ENCODE measurements around the gene WNT2B. TPM values are rescaled to one million over a fixed set of nuclear protein-coding genes. Genes with fewer than 3 reads are reported as not detected.

The WNT2B gene
- total and polyA plus RNA-seq, 11 donors, result 0.71 to 16.2 (median 2.0) TPM

GRCh38 chr1:112504661-112505399 lies 3.9 kb upstream of the WNT2B start:
- WGBS, 4 donors, result 62 to 72% (median 69%) methylated on average over 6 of the region's 6 CpGs
- TF ChIP-seq POLR2A (IDR thresholded peaks at IDR 0.05), result no peak
- TF ChIP-seq, protein P1, sequence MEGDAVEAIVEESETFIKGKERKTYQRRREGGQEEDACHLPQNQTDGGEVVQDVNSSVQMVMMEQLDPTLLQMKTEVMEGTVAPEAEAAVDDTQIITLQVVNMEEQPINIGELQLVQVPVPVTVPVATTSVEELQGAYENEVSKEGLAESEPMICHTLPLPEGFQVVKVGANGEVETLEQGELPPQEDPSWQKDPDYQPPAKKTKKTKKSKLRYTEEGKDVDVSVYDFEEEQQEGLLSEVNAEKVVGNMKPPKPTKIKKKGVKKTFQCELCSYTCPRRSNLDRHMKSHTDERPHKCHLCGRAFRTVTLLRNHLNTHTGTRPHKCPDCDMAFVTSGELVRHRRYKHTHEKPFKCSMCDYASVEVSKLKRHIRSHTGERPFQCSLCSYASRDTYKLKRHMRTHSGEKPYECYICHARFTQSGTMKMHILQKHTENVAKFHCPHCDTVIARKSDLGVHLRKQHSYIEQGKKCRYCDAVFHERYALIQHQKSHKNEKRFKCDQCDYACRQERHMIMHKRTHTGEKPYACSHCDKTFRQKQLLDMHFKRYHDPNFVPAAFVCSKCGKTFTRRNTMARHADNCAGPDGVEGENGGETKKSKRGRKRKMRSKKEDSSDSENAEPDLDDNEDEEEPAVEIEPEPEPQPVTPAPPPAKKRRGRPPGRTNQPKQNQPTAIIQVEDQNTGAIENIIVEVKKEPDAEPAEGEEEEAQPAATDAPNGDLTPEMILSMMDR (IDR thresholded peaks at IDR 0.05), result no peak
- Histone ChIP-seq H3K4me3 (no peak overlapping the region), H3K4me1 (peaks cover 0 to 41% (median 26%) of the 10 kb centered on the region in 12 donors), H3K36me3 (no peaks in the 10 kb centered on the region), H3K9me3 (no peaks in the 10 kb centered on the region), H3K27ac (no peak overlapping the region), H3K27me3 (peaks cover 0 to 68% (median 11%) of the 10 kb centered on the region in 9 donors)
- intact Hi-C loops (cut with DNase I), result loop anchor here in 7 of 10 donors (5.0 to 10.0 kb wide), 5 partner anchors 107 to 202 kb away; partner anchors contain the start of genes RHOC (in 5 of the 7), CAPZA1 (in 2 of the 7), MOV10 (in 2 of the 7) and ST7L (in 2 of the 7)
- ATAC-seq (no peak), DNase-seq (no peak)

GRCh38 chr1:112505400-112505785 lies 3.4 kb upstream of the WNT2B start:
- DNase-seq, result no peak
- H3K27me3 ChIP-seq, result peaks cover 0 to 68% (median 11%) of the 10 kb centered on the region in 9 donors
- intact Hi-C loops (cut with DNase I), result loop anchor here in 7 of 10 donors (10.0 kb wide), 3 partner anchors 109 to 199 kb away; partner anchors contain the start of genes RHOC (in 4 of the 7), CAPZA1 (in 2 of the 7), MOV10 (in 2 of the 7) and ST7L (in 2 of the 7)
- no peak for ATAC-seq
- no peak overlapping the region for H3K4me3 ChIP-seq
- no peaks in the 10 kb centered on the region for H3K36me3 ChIP-seq
- WGBS, 4 donors, result 81 to 100% (median 94%) methylated on average over 1 of the region's 1 CpG
- no peaks in the 10 kb centered on the region for H3K9me3 ChIP-seq
- peaks cover 0 to 41% (median 26%) of the 10 kb centered on the region in 12 donors for H3K4me1 ChIP-seq
- no peak overlapping the region for H3K27ac ChIP-seq
- no peak for TF ChIP-seq POLR2A (IDR thresholded peaks at IDR 0.05)
- TF ChIP-seq, protein P1 (IDR thresholded peaks at IDR 0.05), result no peak

DNA sequence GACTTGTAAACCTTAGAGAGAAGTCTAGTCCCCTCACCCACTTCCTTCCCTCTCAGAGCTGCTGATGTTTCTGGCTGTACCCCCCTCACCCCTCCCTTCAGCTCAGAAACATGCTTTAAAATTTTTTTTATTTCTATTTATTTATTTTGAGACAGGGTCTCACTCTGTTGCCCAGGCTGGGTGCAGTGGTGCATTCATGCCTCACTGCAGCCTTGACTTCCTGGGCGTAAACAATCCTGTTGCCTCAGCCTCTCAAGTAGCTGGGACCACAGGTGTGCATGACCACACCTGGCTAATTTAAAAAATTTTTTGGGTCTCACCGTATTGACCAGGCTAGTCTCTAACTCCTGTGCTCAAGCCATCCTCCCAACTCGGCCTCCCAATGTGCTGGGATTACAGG lies 2.9 kb upstream of the WNT2B start:
- ATAC-seq, result no peak
- TF ChIP-seq, protein P1 (IDR thresholded peaks at IDR 0.05), result no peak
- TF ChIP-seq POLR2A (IDR thresholded peaks at IDR 0.05), result no peak
- WGBS, 4 donors, result 91 to 95% (median 92%) methylated on average over 3 of the region's 3 CpGs

DNA sequence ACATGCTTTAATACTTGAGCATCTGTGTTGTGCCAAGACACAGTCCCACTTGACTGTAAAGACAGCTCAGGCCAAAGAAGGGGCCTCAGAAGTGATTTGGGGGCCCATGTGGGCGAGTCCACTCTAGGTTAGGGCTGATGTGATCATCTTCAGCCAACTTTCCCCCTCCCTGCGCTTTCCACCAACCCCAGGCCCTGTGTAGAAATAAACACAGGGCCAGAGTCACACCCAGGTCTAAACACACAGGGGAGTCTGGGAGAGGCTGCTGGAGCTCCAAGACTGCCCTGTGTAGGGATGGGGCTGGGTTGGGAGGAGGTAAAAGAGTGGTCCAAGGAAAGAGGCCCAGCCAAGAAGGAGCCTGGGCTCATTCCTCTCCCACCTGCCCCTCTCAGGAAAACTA lies 2.5 kb upstream of the WNT2B start:
- intact Hi-C loops (cut with DNase I), result loop anchor here in 7 of 10 donors (10.0 kb wide), 3 partner anchors 108 to 198 kb away; partner anchors contain the start of genes RHOC (in 4 of the 7), CAPZA1 (in 2 of the 7), MOV10 (in 2 of the 7) and ST7L (in 2 of the 7)
- WGBS, 4 donors, result 88 to 93% (median 91%) methylated on average over 2 of the region's 2 CpGs
- no peaks in the 10 kb centered on the region for H3K36me3 ChIP-seq
- H3K4me1 ChIP-seq, result peaks cover 0 to 41% (median 26%) of the 10 kb centered on the region in 12 donors
- no peak for ATAC-seq
- TF ChIP-seq POLR2A (IDR thresholded peaks at IDR 0.05), result no peak
- TF ChIP-seq, protein P1 (IDR thresholded peaks at IDR 0.05), result no peak
- H3K9me3 ChIP-seq, result no peaks in the 10 kb centered on the region
- peaks cover 0 to 59% (median 11%) of the 10 kb centered on the region in 9 donors for H3K27me3 ChIP-seq
- H3K27ac ChIP-seq, result no peak overlapping the region
- DNase-seq, result no peak
- no peak overlapping the region for H3K4me3 ChIP-seq

More for the DNA sequence above, 2.9 kb upstream of the WNT2B start:
- peaks cover 0 to 41% (median 26%) of the 10 kb centered on the region in 12 donors for H3K4me1 ChIP-seq
- no peaks in the 10 kb centered on the region for H3K36me3 ChIP-seq
- no peak overlapping the region for H3K4me3 ChIP-seq
- no peak overlapping the region for H3K27ac ChIP-seq
- H3K27me3 ChIP-seq, result peaks cover 0 to 63% (median 11%) of the 10 kb centered on the region in 9 donors
- intact Hi-C loops (cut with DNase I), result loop anchor here in 7 of 10 donors (10.0 kb wide), 3 partner anchors 109 to 199 kb away; partner anchors contain the start of genes RHOC (in 4 of the 7), CAPZA1 (in 2 of the 7), MOV10 (in 2 of the 7) and ST7L (in 2 of the 7)
- no peak for DNase-seq
- no peaks in the 10 kb centered on the region for H3K9me3 ChIP-seq

Measured in heart left ventricle (tissue), 16 donors.